Panc1 (cell line): Measurements from ENCODE around the gene CFD. TPM values are rescaled to one million over a fixed set of nuclear protein-coding genes. Genes with fewer than 3 reads are reported as not detected.

Experiments
- ATAC-seq: fragments of 200-7000 bp; cut with Tn5 transposase; 2 replicates; pipeline ENCODE4 v1.9.1; 2020; ENCODE audit warnings: mild to moderate bottlenecking, moderate library complexity
- BruUV-seq: library from RNA; stranded (reverse); fragments of 400-500 nt; replicated peaks from 2 replicates; lab custom pipeline; 2021; lab: Mats Ljungman, UMichigan
- CTCF ChIA-PET: fragments of 300-600 bp; sonication (Branson Sonifier 250); formaldehyde crosslinking; loops from one replicate; lab custom pipeline; 2022; ENCODE audit warnings: antibody characterized with exemption; lab: Charles Lee
- POLR2A ChIA-PET: fragments of 300-600 bp; sonication (Branson Sonifier 250); formaldehyde crosslinking; loops from one replicate; lab custom pipeline; 2022; ENCODE audit warnings: antibody characterized with exemption; lab: Charles Lee
- DNase-seq: peaks from one replicate; pipeline ENCODE4 v3.0.0-alpha.2; 2010; ENCODE audit warnings: low read depth, low spot score
- H3K27ac ChIP-seq: 2 replicates; pipeline ENCODE4 v1.5.1; 2011; ENCODE audit warnings: mild to moderate bottlenecking, low read length, inconsistent platforms
- H3K27me3 ChIP-seq: fragments of 200-500 bp; sonication (Bioruptor generic); 2 replicates; pipeline ENCODE4 v1.6.0; 2014; ENCODE audit warnings: low read length, inconsistent platforms; ENCODE audit not compliant: control insufficient read depth, insufficient read depth
- H3K36me3 ChIP-seq: fragments of 200-500 bp; sonication (Bioruptor generic); 2 replicates; pipeline ENCODE4 v1.5.1; 2014; ENCODE audit warnings: inconsistent platforms, mild to moderate bottlenecking, low read length, moderate library complexity; ENCODE audit not compliant: control insufficient read depth, insufficient read depth
- H3K4me1 ChIP-seq: 2 replicates; pipeline ENCODE4 v1.5.1; 2011; ENCODE audit warnings: inconsistent platforms, mild to moderate bottlenecking, low read length, moderate library complexity; ENCODE audit not compliant: control insufficient read depth, insufficient read depth
- H3K4me3 ChIP-seq, 2 experiments: 2 replicates each; pipeline ENCODE4 v1.5.1; 2011 to 2012; ENCODE audit warnings: low read depth in 2 of 2, low read length in 2 of 2, mild to moderate bottlenecking in 2 of 2, inconsistent platforms in 1 of 2, moderate library complexity in 1 of 2
- H3K9me3 ChIP-seq: fragments of 200-500 bp; sonication (Bioruptor generic); 2 replicates; pipeline ENCODE4 v1.5.1; 2014; ENCODE audit warnings: low read depth, mild to moderate bottlenecking, inconsistent platforms, low read length, moderate library complexity; ENCODE audit not compliant: control insufficient read depth, insufficient read depth
- CTCF ChIP-seq: fragments of 450-650 bp; IDR thresholded peaks from 2 replicates; pipeline ENCODE4 v1.5.1; 2017; ENCODE audit warnings: mild to moderate bottlenecking
- POLR2AphosphoS5 ChIP-seq: IDR thresholded peaks from 2 replicates; pipeline ENCODE4 v1.6.1; 2012; ENCODE audit warnings: mild to moderate bottlenecking, low read depth, low read length, moderate library complexity
- REST ChIP-seq, 2 experiments: IDR thresholded peaks; 2 replicates each; pipeline ENCODE4 v1.6.1; 2011 to 2012; ENCODE audit warnings: low read depth in 2 of 2, control low read depth in 1 of 2, low read length in 1 of 2, mild to moderate bottlenecking in 1 of 2, moderate library complexity in 1 of 2; ENCODE audit not compliant: insufficient read depth in 1 of 2
- SIN3A ChIP-seq: IDR thresholded peaks from 2 replicates; pipeline ENCODE4 v1.6.1; 2012; ENCODE audit warnings: low read depth, mild to moderate bottlenecking, low read length, moderate library complexity, borderline replicate concordance; ENCODE audit not compliant: insufficient read depth
- TCF7L2 ChIP-seq: IDR thresholded peaks from 2 replicates; pipeline ENCODE4 v1.6.1; 2011; ENCODE audit warnings: mild to moderate bottlenecking, low read depth, low read length, inconsistent platforms
- in situ Hi-C: cut with HindIII; loops from 2 replicates; pipeline ENCODE4 v1.10.0; 2016; ENCODE audit warnings: low sequenced_read_pairs, low pct_unique_long_range_greater_than_20kb
- intact Hi-C: fragments of 100-400 bp; cut with micrococcal nuclease; formaldehyde crosslinking; loops from one replicate; pipeline ENCODE4 v1.10.0; 2022; ENCODE audit not compliant: unreplicated experiment
- total RNA-seq: library from RNA; stranded (reverse); gene quantifications from one replicate; pipeline ENCODE4 v1.2.1, GENCODE V29; 2021; ENCODE audit not compliant: unreplicated experiment

Gene CFD
- total RNA-seq, 1 experiment from 2014 or later = 9.9 TPM

- TF ChIP-seq REST (IDR thresholded peaks at IDR 0.05; ENCODE audit: insufficient read depth in 1 of 2, low read depth in 2 of 2, low read length in 1 of 2) = no peak
- no peak for TF ChIP-seq CTCF
- no peak for TF ChIP-seq POLR2AphosphoS5
- no peak for TF ChIP-seq SIN3A
- no peak for TF ChIP-seq TCF7L2
- ChIA-PET POLR2A (no interaction called here), CTCF (no interaction called here)
- in situ Hi-C loops (no loop called here), intact Hi-C loops (no loop called here)
- Histone ChIP-seq H3K27me3 (no peaks in the 10 kb centered on the region), H3K27ac (no peak overlapping the region), H3K9me3 (no peaks in the 10 kb centered on the region), H3K4me3 (no peak overlapping the region), H3K36me3 (no peaks in the 10 kb centered on the region), H3K4me1 (no peaks in the 10 kb centered on the region)
- BruUV-seq = no TSS peak
- ATAC-seq = no peak
- no peak for DNase-seq
Measured at GRCh38 chr19:881385-882071, 22.1 kb downstream of the CFD start.

GRCh38 chr19:882871-883497 is 23.5 kb downstream of the CFD start:
- TF ChIP-seq SIN3A = no peak
- TF ChIP-seq TCF7L2 = no peak
- TF ChIP-seq CTCF = no peak
- no peak for TF ChIP-seq POLR2AphosphoS5
- TF ChIP-seq REST (IDR thresholded peaks at IDR 0.05; ENCODE audit: insufficient read depth in 1 of 2, low read depth in 2 of 2, low read length in 1 of 2) = no peak
- intact Hi-C loops = no loop called here
- in situ Hi-C loops = no loop called here

More at GRCh38 chr19:882871-883497, 23.5 kb downstream of the CFD start:
- DNase-seq = no peak
- no peak overlapping the region for H3K4me3 ChIP-seq
- CTCF ChIA-PET = no interaction called here
- no peaks in the 10 kb centered on the region for H3K27me3 ChIP-seq
- no peaks in the 10 kb centered on the region for H3K9me3 ChIP-seq
- POLR2A ChIA-PET = no interaction called here
- no peaks in the 10 kb centered on the region for H3K36me3 ChIP-seq
- no peak for ATAC-seq
- no TSS peak for BruUV-seq
- no peak overlapping the region for H3K27ac ChIP-seq
- no peaks in the 10 kb centered on the region for H3K4me1 ChIP-seq
